HG03060 (cell line): ENCODE measurements around the gene TTC9B.

Experiments used
- ATAC-seq: cut with Tn5 transposase; IDR thresholded peaks from one replicate; pipeline ENCODE4 v1.9.1; 2021; ENCODE audit warnings: low read depth, moderate number of reproducible peaks; ENCODE audit not compliant: unreplicated experiment

TTC9B gene

GRCh38 chr19:40217934-40218890 is at the start of gene TTC9B:
TTC9B (minus strand) TSS chr19:40218384; CDS start chr19:40218381, 3 bp downstream.
- ATAC-seq = no peak

GRCh38 chr19:40267601-40267997 is 49.4 kb upstream of the TTC9B start:
- no peak for ATAC-seq

- no peak for ATAC-seq
Measured at GRCh38 chr19:40266912-40267600, 48.9 kb upstream of the TTC9B start.

GRCh38 chr19:40266119-40266518 is 47.9 kb upstream of the TTC9B start:
- ATAC-seq = no peak

DNA sequence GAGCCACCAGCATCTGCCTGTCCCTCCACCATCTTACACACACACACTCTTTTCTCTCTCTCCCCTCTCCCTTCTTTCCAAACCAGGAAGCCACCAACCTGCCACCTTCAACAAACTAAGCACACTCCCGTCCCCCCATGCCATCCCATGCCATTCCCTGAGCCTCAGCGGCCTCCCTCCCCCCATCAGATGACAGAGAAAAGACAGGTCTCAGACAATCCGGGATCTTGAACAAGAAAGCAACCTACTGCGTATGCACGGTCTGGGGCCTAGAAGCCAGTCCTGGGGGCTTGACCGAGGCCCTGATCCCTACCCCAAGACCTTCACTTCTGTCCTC is 47.5 kb upstream of the TTC9B start:
- no peak for ATAC-seq

DNA sequence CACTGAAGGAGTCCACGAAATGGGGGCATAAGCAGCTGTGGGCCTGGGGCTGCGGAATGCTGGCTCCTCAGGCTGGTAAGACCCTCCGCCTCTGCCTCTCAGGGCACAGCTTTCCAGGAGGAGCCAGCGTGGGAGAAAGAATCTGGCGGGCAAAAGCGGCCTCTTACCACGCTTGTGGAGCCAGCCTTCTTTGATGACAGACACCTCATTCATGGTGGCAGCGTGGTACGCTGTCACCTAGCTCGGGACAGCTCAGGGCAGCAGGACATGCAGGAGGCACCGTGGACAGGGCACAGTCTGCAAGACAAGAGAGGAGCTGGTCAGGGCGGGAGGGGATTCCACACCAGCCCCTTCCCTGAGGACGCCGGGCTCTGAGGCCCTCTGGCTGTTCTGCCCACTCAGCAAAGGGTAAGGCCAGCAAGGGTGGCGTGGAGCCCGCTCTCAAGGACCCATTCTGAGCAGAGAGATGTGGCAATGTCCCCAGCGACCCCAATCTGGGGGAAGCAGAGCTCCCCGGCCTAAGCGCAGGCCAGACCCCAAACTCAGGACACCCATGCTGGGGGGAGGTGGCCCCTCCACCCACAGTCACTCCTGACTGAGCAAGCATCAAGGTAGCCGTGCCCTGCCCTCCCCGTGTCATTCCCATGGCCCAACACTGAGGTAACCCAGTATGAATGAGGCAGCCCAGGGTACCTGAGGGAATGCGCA is 47.0 kb upstream of the TTC9B start:
- ATAC-seq = no peak

DNA sequence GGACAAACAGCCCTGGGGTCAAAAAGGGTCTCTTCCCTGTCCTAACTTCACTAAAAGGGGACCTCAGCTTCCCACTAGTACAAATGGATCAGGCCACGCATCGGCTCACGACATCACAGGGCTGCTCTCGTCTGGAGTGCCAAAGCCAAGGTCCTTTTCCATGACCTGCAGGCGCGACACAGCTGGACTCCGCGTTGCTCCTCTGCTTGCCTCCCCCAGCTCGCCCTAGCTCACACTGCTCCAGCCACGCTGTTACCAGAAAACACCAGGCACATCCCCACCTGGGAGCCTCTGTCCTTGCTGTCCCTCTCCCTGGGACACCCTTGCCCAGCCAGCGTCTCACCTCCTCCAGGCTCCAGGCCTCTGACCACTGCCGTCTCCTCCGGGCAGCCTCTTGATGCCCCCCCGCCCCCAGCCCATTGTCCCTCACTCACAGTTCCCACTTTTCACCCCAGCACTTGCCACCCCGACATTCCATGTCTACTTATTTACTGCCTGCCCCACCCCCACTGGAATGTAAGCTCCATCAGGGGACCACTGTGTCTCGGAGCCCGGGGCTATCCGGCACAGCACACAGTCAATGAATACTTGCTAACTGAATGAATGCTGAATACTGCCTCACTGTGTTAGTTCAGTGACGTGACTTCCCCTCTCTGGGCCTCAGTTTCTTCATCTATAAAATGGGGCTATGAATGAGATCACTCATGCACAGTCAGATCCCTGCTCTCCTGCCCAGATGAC is 46.3 kb upstream of the TTC9B start:
- no peak for ATAC-seq

GRCh38 chr19:40263440-40264313 is 45.5 kb upstream of the TTC9B start:
- no peak for ATAC-seq

GRCh38 chr19:40262422-40262821 is 44.2 kb upstream of the TTC9B start:
- ATAC-seq = no peak

DNA sequence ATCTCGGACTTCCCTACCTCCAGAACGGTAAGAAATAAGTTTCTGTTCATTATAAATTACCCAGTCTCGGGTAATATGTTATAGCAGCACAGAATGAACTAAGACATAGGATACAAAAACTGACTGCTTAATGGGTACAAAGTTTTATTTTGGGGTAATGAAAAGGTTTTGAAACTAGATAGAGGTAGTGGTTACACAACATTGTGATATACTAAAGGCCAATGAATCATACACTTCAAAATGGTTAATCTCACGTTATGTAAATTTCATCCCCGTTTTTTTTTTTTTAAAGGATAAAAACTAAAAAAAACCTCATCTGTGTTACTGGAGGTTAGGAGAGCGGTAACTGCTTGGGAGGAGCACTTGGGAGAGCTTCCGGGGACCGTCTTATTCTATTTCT is 43.4 kb upstream of the TTC9B start:
- ATAC-seq = no peak

- ATAC-seq = no peak
Measured at GRCh38 chr19:40257096-40257517, 38.9 kb upstream of the TTC9B start.

- ATAC-seq = no peak
Measured at GRCh38 chr19:40256512-40256911, 38.3 kb upstream of the TTC9B start.

GRCh38 chr19:40255619-40256166 is 37.5 kb upstream of the TTC9B start:
- no peak for ATAC-seq

GRCh38 chr19:40254714-40255418 is 36.7 kb upstream of the TTC9B start:
- ATAC-seq = no peak

GRCh38 chr19:40253611-40254092 is 35.5 kb upstream of the TTC9B start:
- ATAC-seq = no peak

- no peak for ATAC-seq
Measured at GRCh38 chr19:40252395-40252794, 34.2 kb upstream of the TTC9B start.

GRCh38 chr19:40251991-40252390 is 33.8 kb upstream of the TTC9B start:
- ATAC-seq = no peak

DNA sequence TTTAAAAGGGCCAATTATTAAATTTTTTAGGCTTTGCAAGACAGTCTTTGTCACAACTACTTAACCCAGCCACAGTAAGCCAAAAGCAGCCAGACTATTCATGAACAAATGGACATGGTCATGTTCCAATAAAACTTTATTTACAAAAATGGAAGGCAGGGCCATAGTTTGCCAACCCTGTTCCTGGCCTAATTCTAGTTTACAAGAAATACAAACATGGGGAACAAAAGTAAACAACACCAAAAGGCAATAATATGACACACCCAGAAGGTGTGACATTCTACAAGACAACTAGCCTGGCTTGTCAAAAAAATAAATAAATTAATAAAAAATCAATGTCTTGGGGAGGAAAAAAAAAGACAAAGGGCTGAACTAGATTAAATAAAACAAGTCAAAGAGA is 33.1 kb upstream of the TTC9B start:
- ATAC-seq = no peak
